Astrocyte (in vitro differentiated cells and primary cell): ENCODE results near the gene HHIP.

Experiments used
- CTCF ChIP-seq: IDR thresholded peaks from 2 replicates; pipeline ENCODE4 v1.5.1; 2011; ENCODE audit warnings: low read depth, mild to moderate bottlenecking, inconsistent platforms, low read length, moderate library complexity; ENCODE audit not compliant: insufficient read depth
- EZH2 ChIP-seq: IDR thresholded peaks from 2 replicates; pipeline ENCODE4 v1.6.1; 2012; ENCODE audit warnings: mild to moderate bottlenecking, low read length, inconsistent platforms; ENCODE audit not compliant: insufficient read depth

GRCh38 chr4:144748814-144749555 lies 103.0 kb downstream of the HHIP start:
- TF ChIP-seq CTCF (no peak), EZH2 (no peak)
